MG63 (cell line): Measurements from ENCODE around the gene MAMDC4. TPM values are rescaled to one million over a fixed set of nuclear protein-coding genes. Genes with fewer than 3 reads are reported as not detected.
"Not testable (repeated sequence)": the region's sequence is repeated elsewhere in the genome, so short reads cannot be mapped to it uniquely, and the experiment has no call there.

Experiments
- DNase-seq: peaks from one replicate; pipeline ENCODE4 v3.0.0-alpha.2; 2020
- H3K27me3 ChIP-seq: fragments of 250-450 bp; sonication (Bioruptor Pico); 2 replicates; pipeline ENCODE4 v1.5.1; 2020; ENCODE audit warnings: mild to moderate bottlenecking, moderate library complexity
- H3K36me3 ChIP-seq: fragments of 250-450 bp; sonication (Bioruptor Pico); 2 replicates; pipeline ENCODE4 v1.5.1; 2020; ENCODE audit warnings: mild to moderate bottlenecking, moderate library complexity
- H3K4me3 ChIP-seq: fragments of 250-450 bp; sonication (Bioruptor Pico); 2 replicates; pipeline ENCODE4 v1.5.1; 2020; ENCODE audit warnings: mild to moderate bottlenecking, moderate library complexity
- H3K9me3 ChIP-seq: fragments of 250-450 bp; sonication (Bioruptor Pico); 2 replicates; pipeline ENCODE4 v1.5.1; 2020; ENCODE audit warnings: mild to moderate bottlenecking, moderate library complexity
- total RNA-seq: library from RNA; depleted of rRNA; stranded (reverse); fragments of >200 nt; shearing (Covaris generic); gene quantifications from 2 replicates; pipeline ENCODE4 v1.2.3, GENCODE V29; 2014; ENCODE audit warnings: low replicate concordance

MAMDC4 gene
- total RNA-seq, 1 experiment from 2014 or later: 0.63 TPM

- no peaks in the 10 kb centered on the region for H3K27me3 ChIP-seq
- H3K9me3 ChIP-seq: peaks cover 6% of the 10 kb centered on the region; the same call in 1 of the 2 replicates
- H3K36me3 ChIP-seq: peaks cover 47% of the 10 kb centered on the region
- DNase-seq: no peak
- H3K4me3 ChIP-seq: no peak overlapping the region
Observed at GRCh38 chr9:136863623-136864273, 11.6 kb downstream of the MAMDC4 start.

GRCh38 chr9:136865041-136865767 is 13.1 kb downstream of the MAMDC4 start:
- H3K9me3 ChIP-seq: peaks cover 13% of the 10 kb centered on the region; the same call in 1 of the 2 replicates
- no peaks in the 10 kb centered on the region for H3K27me3 ChIP-seq
- no peak for DNase-seq
- H3K4me3 ChIP-seq: peak overlapping the region; percentile 89
- H3K36me3 ChIP-seq: peaks cover 46% of the 10 kb centered on the region

- Histone ChIP-seq H3K27me3 (no peaks in the 10 kb centered on the region), H3K9me3 (peaks cover 17% of the 10 kb centered on the region)
- DNase-seq: no peak
Observed at GRCh38 chr9:136865768-136866103, 13.6 kb downstream of the MAMDC4 start.

GRCh38 chr9:136866898-136867421 is 14.8 kb downstream of the MAMDC4 start:
- Histone ChIP-seq H3K36me3 (peaks cover 32% of the 10 kb centered on the region), H3K9me3 (peaks cover 22% of the 10 kb centered on the region), H3K4me3 (peak overlapping the region; percentile 89)
- not testable (repeated sequence) for H3K27me3 ChIP-seq, DNase-seq

More at GRCh38 chr9:136865768-136866103, 13.6 kb downstream of the MAMDC4 start:
- peaks cover 44% of the 10 kb centered on the region for H3K36me3 ChIP-seq
- peak overlapping the region; percentile 89 for H3K4me3 ChIP-seq

GRCh38 chr9:136867480-136867879 is 15.3 kb downstream of the MAMDC4 start:
- Histone ChIP-seq H3K36me3 (peaks cover 27% of the 10 kb centered on the region), H3K4me3 (no peak overlapping the region; the same call in 1 of the 2 replicates), H3K27me3 (no peaks in the 10 kb centered on the region), H3K9me3 (peaks cover 23% of the 10 kb centered on the region)
- DNase-seq: no peak

- peaks cover 26% of the 10 kb centered on the region for H3K9me3 ChIP-seq
- H3K4me3 ChIP-seq: no peak overlapping the region
- no peaks in the 10 kb centered on the region for H3K27me3 ChIP-seq
- H3K36me3 ChIP-seq: peaks cover 23% of the 10 kb centered on the region
- no peak for DNase-seq
Observed at GRCh38 chr9:136867917-136868316, 15.8 kb downstream of the MAMDC4 start.

- H3K27me3 ChIP-seq: no peaks in the 10 kb centered on the region
- H3K4me3 ChIP-seq: no peak overlapping the region
- no peak for DNase-seq
- H3K36me3 ChIP-seq: peaks cover 15% of the 10 kb centered on the region
- peaks cover 31% of the 10 kb centered on the region for H3K9me3 ChIP-seq
Observed at GRCh38 chr9:136868644-136869043, 16.5 kb downstream of the MAMDC4 start.

GRCh38 chr9:136869611-136870010 is 17.5 kb downstream of the MAMDC4 start:
- H3K4me3 ChIP-seq, H3K27me3 ChIP-seq, DNase-seq: not testable (repeated sequence)
- Histone ChIP-seq H3K36me3 (peaks cover 13% of the 10 kb centered on the region), H3K9me3 (peaks cover 32% of the 10 kb centered on the region)

- DNase-seq: no peak
- no peaks in the 10 kb centered on the region for H3K27me3 ChIP-seq
- H3K4me3 ChIP-seq: no peak overlapping the region
- H3K36me3 ChIP-seq: no peaks in the 10 kb centered on the region
- peaks cover 19% of the 10 kb centered on the region for H3K9me3 ChIP-seq
Observed at GRCh38 chr9:136875155-136875554, 23.0 kb downstream of the MAMDC4 start.

- Histone ChIP-seq H3K27me3 (no peaks in the 10 kb centered on the region), H3K36me3 (no peaks in the 10 kb centered on the region), H3K4me3 (no peak overlapping the region), H3K9me3 (peaks cover 10% of the 10 kb centered on the region; the same call in 1 of the 2 replicates)
- DNase-seq: no peak
Observed at GRCh38 chr9:136876476-136876875, 24.3 kb downstream of the MAMDC4 start.

GRCh38 chr9:136880651-136881050 is 28.5 kb downstream of the MAMDC4 start:
- Histone ChIP-seq H3K9me3 (no peaks in the 10 kb centered on the region), H3K27me3 (no peaks in the 10 kb centered on the region), H3K36me3 (no peaks in the 10 kb centered on the region), H3K4me3 (no peak overlapping the region)
- DNase-seq: no peak

- H3K27me3 ChIP-seq: no peaks in the 10 kb centered on the region
- no peaks in the 10 kb centered on the region for H3K36me3 ChIP-seq
- no peaks in the 10 kb centered on the region for H3K9me3 ChIP-seq
- H3K4me3 ChIP-seq: no peak overlapping the region
- DNase-seq: no peak
Observed at GRCh38 chr9:136881691-136882108, 29.6 kb downstream of the MAMDC4 start.

GRCh38 chr9:136882109-136882946 is 30.2 kb downstream of the MAMDC4 start:
- Histone ChIP-seq H3K36me3 (no peaks in the 10 kb centered on the region), H3K27me3 (no peaks in the 10 kb centered on the region), H3K4me3 (peak overlapping the region; percentile 20; the same call in 1 of the 2 replicates), H3K9me3 (no peaks in the 10 kb centered on the region)
- DNase-seq: peak; percentile 91

GRCh38 chr9:136882947-136883283 is 30.8 kb downstream of the MAMDC4 start:
- H3K36me3 ChIP-seq, H3K4me3 ChIP-seq, DNase-seq, H3K27me3 ChIP-seq, H3K9me3 ChIP-seq: not testable (repeated sequence)

- H3K4me3 ChIP-seq, H3K36me3 ChIP-seq, H3K27me3 ChIP-seq, H3K9me3 ChIP-seq, DNase-seq: not testable (repeated sequence)
Observed at GRCh38 chr9:136883670-136884069, 31.5 kb downstream of the MAMDC4 start.

- Histone ChIP-seq H3K27me3 (no peaks in the 10 kb centered on the region), H3K9me3 (no peaks in the 10 kb centered on the region), H3K36me3 (peaks cover 18% of the 10 kb centered on the region), H3K4me3 (peak within 1 kb of the TSS; percentile 94)
- DNase-seq: peak; percentile 99
Observed at GRCh38 chr9:136885950-136886578, 33.9 kb downstream of the MAMDC4 start, which contains the start of gene TRAF2. TSS of gene TRAF2 (plus strand) at chr9:136886516. CDS start at chr9:136898741, 12,225 bp downstream.
